GM23338 (cell line): ENCODE results near the gene CDHR4. TPM values are rescaled to one million over a fixed set of nuclear protein-coding genes. Genes with fewer than 3 reads are reported as not detected.

Experiments used
- ATAC-seq: fragments of 200-7000 bp; cut with Tn5 transposase; 3 replicates; pipeline ENCODE4 v1.9.1; 2020
- DNase-seq: peaks from one replicate; pipeline ENCODE4 v3.0.0-alpha.2; 2015; ENCODE audit warnings: low spot score
- H2AFZ ChIP-seq: fragments of 200-600 bp; sonication (generic); 2 replicates; pipeline ENCODE4 v1.8.0; 2016; ENCODE audit warnings: antibody characterized with exemption, mild to moderate bottlenecking, moderate library complexity
- H3F3A ChIP-seq: fragments of 200-600 bp; sonication (generic); replicated peaks from 2 replicates; pipeline ENCODE4 v1.8.0; 2017; ENCODE audit warnings: antibody characterized with exemption, mixed run types, low read depth
- H3K27ac ChIP-seq: fragments of 200-600 bp; sonication (generic); 2 replicates; pipeline ENCODE4 v1.6.1; 2016; ENCODE audit warnings: low read depth
- H3K27me3 ChIP-seq: fragments of 200-600 bp; sonication (generic); 2 replicates; pipeline ENCODE4 v1.8.0; 2016; ENCODE audit warnings: mild to moderate bottlenecking, mixed run types, moderate library complexity; ENCODE audit not compliant: insufficient read depth
- H3K36me3 ChIP-seq: fragments of 200-600 bp; sonication (generic); 2 replicates; pipeline ENCODE4 v1.8.0; 2016; ENCODE audit warnings: mild to moderate bottlenecking; ENCODE audit not compliant: insufficient read depth
- H3K4me1 ChIP-seq: fragments of 200-600 bp; sonication (generic); 2 replicates; pipeline ENCODE4 v1.8.0; 2016; ENCODE audit warnings: mild to moderate bottlenecking, moderate library complexity; ENCODE audit not compliant: insufficient read depth
- H3K4me2 ChIP-seq: fragments of 200-600 bp; sonication (generic); 2 replicates; pipeline ENCODE4 v1.7.1; 2017; ENCODE audit warnings: mixed run types
- H3K4me3 ChIP-seq: fragments of 200-600 bp; sonication (generic); 2 replicates; pipeline ENCODE4 v1.6.1; 2016; ENCODE audit warnings: mixed run types
- H3K79me2 ChIP-seq: fragments of 200-600 bp; sonication (generic); replicated peaks from 2 replicates; pipeline ENCODE4 v1.8.0; 2017; ENCODE audit warnings: mild to moderate bottlenecking; ENCODE audit not compliant: insufficient read depth
- H3K9me2 ChIP-seq: fragments of 200-600 bp; sonication (generic); 2 replicates; pipeline ENCODE4 v1.8.0; 2017; ENCODE audit not compliant: insufficient read depth
- H4K20me1 ChIP-seq: fragments of 200-600 bp; sonication (generic); replicated peaks from 2 replicates; pipeline ENCODE4 v1.8.0; 2017; ENCODE audit warnings: mild to moderate bottlenecking; ENCODE audit not compliant: insufficient read depth
- H3K27ac Mint-ChIP-seq: 2 replicates; pipeline ENCODE4 v1.8.0; 2020; ENCODE audit warnings: inconsistent platforms, mild to moderate bottlenecking, moderate library complexity, mixed read lengths
- H3K27me3 Mint-ChIP-seq: 3 replicates; pipeline ENCODE4 v1.8.0; 2022; ENCODE audit warnings: low read depth, mild to moderate bottlenecking, moderate library complexity, mixed read lengths, inconsistent platforms; ENCODE audit not compliant: insufficient read depth, poor library complexity
- H3K36me3 Mint-ChIP-seq: 3 replicates; pipeline ENCODE4 v1.8.0; 2021; ENCODE audit warnings: low read depth, mild to moderate bottlenecking, inconsistent platforms, moderate library complexity, mixed read lengths
- H3K4me1 Mint-ChIP-seq: 3 replicates; pipeline ENCODE4 v1.8.0; 2020; ENCODE audit warnings: mild to moderate bottlenecking, inconsistent platforms, mixed read lengths
- H3K4me3 Mint-ChIP-seq: 3 replicates; pipeline ENCODE4 v1.8.0; 2021; ENCODE audit warnings: moderate library complexity, mild to moderate bottlenecking, inconsistent platforms, mixed read lengths
- H3K9me3 Mint-ChIP-seq: 3 replicates; pipeline ENCODE4 v1.8.0; 2020; ENCODE audit warnings: moderate library complexity, mild to moderate bottlenecking, inconsistent platforms, mixed read lengths
- CREB1 ChIP-seq: fragments of 250-450 bp; sonication (Bioruptor Pico); IDR thresholded peaks from 2 replicates; pipeline ENCODE4 v1.5.0; 2020; ENCODE audit warnings: low read depth, mild to moderate bottlenecking, moderate library complexity
- EZH2 ChIP-seq: fragments of 200-600 bp; sonication (generic); IDR thresholded peaks from one replicate; pipeline ENCODE4 v1.8.0; 2017; ENCODE audit warnings: antibody characterized with exemption, mild to moderate bottlenecking, low read depth; ENCODE audit not compliant: unreplicated experiment
- EZH2phosphoT487 ChIP-seq: fragments of 200-600 bp; sonication (generic); IDR thresholded peaks from one replicate; pipeline ENCODE4 v1.8.1; 2018; ENCODE audit warnings: antibody characterized with exemption; ENCODE audit not compliant: unreplicated experiment
- JUNB ChIP-seq: IDR thresholded peaks from one replicate; pipeline ENCODE4 v1.6.1; 2016; ENCODE audit warnings: antibody characterized with exemption; ENCODE audit not compliant: unreplicated experiment
- POLR2AphosphoS5 ChIP-seq: IDR thresholded peaks from 2 replicates; pipeline ENCODE4 v1.6.1; 2016; ENCODE audit warnings: antibody characterized with exemption, low read depth
- STAT1 ChIP-seq: IDR thresholded peaks from one replicate; pipeline ENCODE4 v1.6.1; 2016; ENCODE audit warnings: antibody characterized with exemption; ENCODE audit not compliant: unreplicated experiment
- ZNF331 ChIP-seq: fragments of 250-450 bp; sonication (Bioruptor Pico); IDR thresholded peaks from 2 replicates; pipeline ENCODE4 v1.5.0; 2020; ENCODE audit warnings: low read depth, mild to moderate bottlenecking, moderate library complexity
- polyA plus RNA-seq: library from polyadenylated mRNA; unstranded; fragments of >200 nt; fragmentation: Nextera tagmentation; extraction: Ambion mirVana; gene quantifications from 2 replicates; pipeline ENCODE4 v1.2.1, GENCODE V29; 2016
- total RNA-seq: library from RNA; depleted of rRNA; stranded (reverse); fragments of >200 nt; shearing (Covaris generic); gene quantifications from 2 replicates; pipeline ENCODE4 v1.2.3, GENCODE V29; 2014
- TF ChIP-seq, protein P1 (sequence below), 2 experiments: fragments of 200-600 bp in 1 of 2; sonication (generic) in 1 of 2; conservative IDR thresholded peaks; 2 replicates each; pipeline versions ENCODE4 v1.5.1 to v1.6.1; 2016 to 2017; ENCODE audit warnings: antibody characterized with exemption in 2 of 2, low read depth in 2 of 2, mild to moderate bottlenecking in 2 of 2, moderate library complexity in 1 of 2
- TF ChIP-seq, protein P2 (sequence below): fragments of 250-450 bp; sonication (Bioruptor Pico); IDR thresholded peaks from 2 replicates; pipeline ENCODE4 v1.5.0; 2020; ENCODE audit warnings: mild to moderate bottlenecking, moderate library complexity
- TF ChIP-seq, protein P3 (sequence below): IDR thresholded peaks from one replicate; pipeline ENCODE4 v1.6.1; 2018; ENCODE audit warnings: antibody characterized with exemption; ENCODE audit not compliant: unreplicated experiment

The CDHR4 gene
- total and polyA plus RNA-seq, 2 experiments from 2014 or later = 0.24 to 0.26 TPM

DNA sequence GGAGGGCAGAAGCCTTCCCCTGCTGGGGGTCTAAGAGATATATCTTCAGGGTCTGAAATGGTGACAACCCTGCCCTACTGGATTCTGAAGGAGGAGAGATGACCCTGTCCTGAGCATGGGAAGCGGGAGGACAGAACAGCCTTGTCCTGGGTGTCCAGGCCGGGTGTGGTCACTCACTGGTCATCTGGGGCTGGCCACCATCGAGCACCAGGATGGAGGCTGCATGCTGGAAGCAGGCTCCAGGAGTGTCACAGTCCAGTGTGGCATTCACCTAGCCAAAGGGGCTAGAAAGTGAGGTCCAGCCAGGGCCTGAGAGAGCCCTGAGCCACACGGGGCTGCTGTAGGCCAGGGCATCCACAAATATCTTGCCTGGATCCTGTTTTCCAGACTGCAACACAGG, 5.2 kb downstream of the CDHR4 start (continued):
- TF ChIP-seq STAT1 = no peak
- TF ChIP-seq EZH2phosphoT487 = no peak
- TF ChIP-seq JUNB = no peak
- TF ChIP-seq CREB1 = no peak
- TF ChIP-seq, protein P1, sequence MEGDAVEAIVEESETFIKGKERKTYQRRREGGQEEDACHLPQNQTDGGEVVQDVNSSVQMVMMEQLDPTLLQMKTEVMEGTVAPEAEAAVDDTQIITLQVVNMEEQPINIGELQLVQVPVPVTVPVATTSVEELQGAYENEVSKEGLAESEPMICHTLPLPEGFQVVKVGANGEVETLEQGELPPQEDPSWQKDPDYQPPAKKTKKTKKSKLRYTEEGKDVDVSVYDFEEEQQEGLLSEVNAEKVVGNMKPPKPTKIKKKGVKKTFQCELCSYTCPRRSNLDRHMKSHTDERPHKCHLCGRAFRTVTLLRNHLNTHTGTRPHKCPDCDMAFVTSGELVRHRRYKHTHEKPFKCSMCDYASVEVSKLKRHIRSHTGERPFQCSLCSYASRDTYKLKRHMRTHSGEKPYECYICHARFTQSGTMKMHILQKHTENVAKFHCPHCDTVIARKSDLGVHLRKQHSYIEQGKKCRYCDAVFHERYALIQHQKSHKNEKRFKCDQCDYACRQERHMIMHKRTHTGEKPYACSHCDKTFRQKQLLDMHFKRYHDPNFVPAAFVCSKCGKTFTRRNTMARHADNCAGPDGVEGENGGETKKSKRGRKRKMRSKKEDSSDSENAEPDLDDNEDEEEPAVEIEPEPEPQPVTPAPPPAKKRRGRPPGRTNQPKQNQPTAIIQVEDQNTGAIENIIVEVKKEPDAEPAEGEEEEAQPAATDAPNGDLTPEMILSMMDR (conservative IDR thresholded peaks at IDR 0.05; ENCODE audit: low read depth in 2 of 2) = no peak

DNA sequence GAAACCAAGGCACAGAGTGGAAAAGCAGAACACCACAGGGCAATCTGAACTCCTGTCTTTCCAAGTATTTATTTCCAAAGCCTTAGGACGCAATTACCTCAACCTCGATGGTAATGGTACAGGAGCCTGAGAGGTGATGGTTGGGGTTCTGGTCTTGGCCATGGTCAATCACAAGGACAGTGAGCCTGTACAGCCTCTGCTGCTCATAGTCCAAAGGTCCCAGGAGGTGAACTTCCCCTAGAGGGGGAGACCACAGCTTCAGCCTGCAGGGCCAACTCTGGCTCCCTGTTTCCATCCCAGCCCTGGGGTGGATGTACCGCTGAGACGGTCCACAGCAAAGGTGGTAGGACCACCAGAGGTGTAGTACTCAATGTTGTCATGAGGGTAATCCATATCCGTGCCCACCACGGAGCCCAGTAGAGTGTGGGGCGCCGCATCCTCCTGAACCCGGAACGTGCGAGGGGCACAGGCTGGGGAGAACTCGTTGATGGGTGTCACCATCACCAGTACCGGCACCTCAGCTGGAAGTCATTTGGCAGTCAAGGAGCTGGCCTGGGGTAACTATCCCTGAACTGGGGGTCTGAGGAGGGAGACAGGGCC, 6.1 kb downstream of the CDHR4 start:
- Mint-ChIP-seq H3K27me3 (peaks cover 8% of the 10 kb centered on the region), H3K27ac (no peak overlapping the region), H3K4me3 (no peak overlapping the region), H3K9me3 (no peaks in the 10 kb centered on the region), H3K4me1 (no peaks in the 10 kb centered on the region; the same call in 1 of the 3 replicates), H3K36me3 (no peaks in the 10 kb centered on the region)
- no peak for ATAC-seq
- no peaks in the 10 kb centered on the region for H3F3A ChIP-seq
- no peak overlapping the region for H2AFZ ChIP-seq
- TF ChIP-seq JUNB = no peak
- TF ChIP-seq CREB1 = no peak
- TF ChIP-seq, protein P2, sequence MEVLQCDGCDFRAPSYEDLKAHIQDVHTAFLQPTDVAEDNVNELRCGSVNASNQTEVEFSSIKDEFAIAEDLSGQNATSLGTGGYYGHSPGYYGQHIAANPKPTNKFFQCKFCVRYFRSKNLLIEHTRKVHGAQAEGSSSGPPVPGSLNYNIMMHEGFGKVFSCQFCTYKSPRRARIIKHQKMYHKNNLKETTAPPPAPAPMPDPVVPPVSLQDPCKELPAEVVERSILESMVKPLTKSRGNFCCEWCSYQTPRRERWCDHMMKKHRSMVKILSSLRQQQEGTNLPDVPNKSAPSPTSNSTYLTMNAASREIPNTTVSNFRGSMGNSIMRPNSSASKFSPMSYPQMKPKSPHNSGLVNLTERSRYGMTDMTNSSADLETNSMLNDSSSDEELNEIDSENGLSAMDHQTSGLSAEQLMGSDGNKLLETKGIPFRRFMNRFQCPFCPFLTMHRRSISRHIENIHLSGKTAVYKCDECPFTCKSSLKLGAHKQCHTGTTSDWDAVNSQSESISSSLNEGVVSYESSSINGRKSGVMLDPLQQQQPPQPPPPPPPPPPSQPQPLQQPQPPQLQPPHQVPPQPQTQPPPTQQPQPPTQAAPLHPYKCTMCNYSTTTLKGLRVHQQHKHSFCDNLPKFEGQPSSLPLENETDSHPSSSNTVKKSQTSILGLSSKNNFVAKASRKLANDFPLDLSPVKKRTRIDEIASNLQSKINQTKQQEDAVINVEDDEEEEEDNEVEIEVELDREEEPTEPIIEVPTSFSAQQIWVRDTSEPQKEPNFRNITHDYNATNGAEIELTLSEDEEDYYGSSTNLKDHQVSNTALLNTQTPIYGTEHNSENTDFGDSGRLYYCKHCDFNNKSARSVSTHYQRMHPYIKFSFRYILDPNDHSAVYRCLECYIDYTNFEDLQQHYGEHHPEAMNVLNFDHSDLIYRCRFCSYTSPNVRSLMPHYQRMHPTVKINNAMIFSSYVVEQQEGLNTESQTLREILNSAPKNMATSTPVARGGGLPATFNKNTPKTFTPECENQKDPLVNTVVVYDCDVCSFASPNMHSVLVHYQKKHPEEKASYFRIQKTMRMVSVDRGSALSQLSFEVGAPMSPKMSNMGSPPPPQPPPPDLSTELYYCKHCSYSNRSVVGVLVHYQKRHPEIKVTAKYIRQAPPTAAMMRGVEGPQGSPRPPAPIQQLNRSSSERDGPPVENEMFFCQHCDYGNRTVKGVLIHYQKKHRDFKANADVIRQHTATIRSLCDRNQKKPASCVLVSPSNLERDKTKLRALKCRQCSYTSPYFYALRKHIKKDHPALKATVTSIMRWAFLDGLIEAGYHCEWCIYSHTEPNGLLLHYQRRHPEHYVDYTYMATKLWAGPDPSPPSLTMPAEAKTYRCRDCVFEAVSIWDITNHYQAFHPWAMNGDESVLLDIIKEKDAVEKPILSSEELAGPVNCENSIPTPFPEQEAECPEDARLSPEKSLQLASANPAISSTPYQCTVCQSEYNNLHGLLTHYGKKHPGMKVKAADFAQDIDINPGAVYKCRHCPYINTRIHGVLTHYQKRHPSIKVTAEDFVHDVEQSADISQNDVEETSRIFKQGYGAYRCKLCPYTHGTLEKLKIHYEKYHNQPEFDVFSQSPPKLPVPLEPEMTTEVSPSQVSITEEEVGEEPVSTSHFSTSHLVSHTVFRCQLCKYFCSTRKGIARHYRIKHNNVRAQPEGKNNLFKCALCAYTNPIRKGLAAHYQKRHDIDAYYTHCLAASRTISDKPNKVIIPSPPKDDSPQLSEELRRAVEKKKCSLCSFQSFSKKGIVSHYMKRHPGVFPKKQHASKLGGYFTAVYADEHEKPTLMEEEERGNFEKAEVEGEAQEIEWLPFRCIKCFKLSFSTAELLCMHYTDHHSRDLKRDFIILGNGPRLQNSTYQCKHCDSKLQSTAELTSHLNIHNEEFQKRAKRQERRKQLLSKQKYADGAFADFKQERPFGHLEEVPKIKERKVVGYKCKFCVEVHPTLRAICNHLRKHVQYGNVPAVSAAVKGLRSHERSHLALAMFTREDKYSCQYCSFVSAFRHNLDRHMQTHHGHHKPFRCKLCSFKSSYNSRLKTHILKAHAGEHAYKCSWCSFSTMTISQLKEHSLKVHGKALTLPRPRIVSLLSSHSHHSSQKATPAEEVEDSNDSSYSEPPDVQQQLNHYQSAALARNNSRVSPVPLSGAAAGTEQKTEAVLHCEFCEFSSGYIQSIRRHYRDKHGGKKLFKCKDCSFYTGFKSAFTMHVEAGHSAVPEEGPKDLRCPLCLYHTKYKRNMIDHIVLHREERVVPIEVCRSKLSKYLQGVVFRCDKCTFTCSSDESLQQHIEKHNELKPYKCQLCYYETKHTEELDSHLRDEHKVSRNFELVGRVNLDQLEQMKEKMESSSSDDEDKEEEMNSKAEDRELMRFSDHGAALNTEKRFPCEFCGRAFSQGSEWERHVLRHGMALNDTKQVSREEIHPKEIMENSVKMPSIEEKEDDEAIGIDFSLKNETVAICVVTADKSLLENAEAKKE (CRISPR knock-in tag) = no peak
- no peak for TF ChIP-seq STAT1
- TF ChIP-seq, protein P3, sequence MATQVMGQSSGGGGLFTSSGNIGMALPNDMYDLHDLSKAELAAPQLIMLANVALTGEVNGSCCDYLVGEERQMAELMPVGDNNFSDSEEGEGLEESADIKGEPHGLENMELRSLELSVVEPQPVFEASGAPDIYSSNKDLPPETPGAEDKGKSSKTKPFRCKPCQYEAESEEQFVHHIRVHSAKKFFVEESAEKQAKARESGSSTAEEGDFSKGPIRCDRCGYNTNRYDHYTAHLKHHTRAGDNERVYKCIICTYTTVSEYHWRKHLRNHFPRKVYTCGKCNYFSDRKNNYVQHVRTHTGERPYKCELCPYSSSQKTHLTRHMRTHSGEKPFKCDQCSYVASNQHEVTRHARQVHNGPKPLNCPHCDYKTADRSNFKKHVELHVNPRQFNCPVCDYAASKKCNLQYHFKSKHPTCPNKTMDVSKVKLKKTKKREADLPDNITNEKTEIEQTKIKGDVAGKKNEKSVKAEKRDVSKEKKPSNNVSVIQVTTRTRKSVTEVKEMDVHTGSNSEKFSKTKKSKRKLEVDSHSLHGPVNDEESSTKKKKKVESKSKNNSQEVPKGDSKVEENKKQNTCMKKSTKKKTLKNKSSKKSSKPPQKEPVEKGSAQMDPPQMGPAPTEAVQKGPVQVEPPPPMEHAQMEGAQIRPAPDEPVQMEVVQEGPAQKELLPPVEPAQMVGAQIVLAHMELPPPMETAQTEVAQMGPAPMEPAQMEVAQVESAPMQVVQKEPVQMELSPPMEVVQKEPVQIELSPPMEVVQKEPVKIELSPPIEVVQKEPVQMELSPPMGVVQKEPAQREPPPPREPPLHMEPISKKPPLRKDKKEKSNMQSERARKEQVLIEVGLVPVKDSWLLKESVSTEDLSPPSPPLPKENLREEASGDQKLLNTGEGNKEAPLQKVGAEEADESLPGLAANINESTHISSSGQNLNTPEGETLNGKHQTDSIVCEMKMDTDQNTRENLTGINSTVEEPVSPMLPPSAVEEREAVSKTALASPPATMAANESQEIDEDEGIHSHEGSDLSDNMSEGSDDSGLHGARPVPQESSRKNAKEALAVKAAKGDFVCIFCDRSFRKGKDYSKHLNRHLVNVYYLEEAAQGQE = no peak
- no peak for TF ChIP-seq ZNF331 (CRISPR knock-in tag)
- no peak for TF ChIP-seq EZH2phosphoT487
- no peak for TF ChIP-seq EZH2
- no peak for TF ChIP-seq POLR2AphosphoS5
- no peaks in the 10 kb centered on the region for H3K9me2 ChIP-seq
- DNase-seq = no peak
- no peak overlapping the region for H3K4me3 ChIP-seq
- H3K27me3 ChIP-seq = no peaks in the 10 kb centered on the region
- H3K4me2 ChIP-seq = no peak overlapping the region
- no peaks in the 10 kb centered on the region for H3K4me1 ChIP-seq
- H3K27ac ChIP-seq = no peak overlapping the region
- no peaks in the 10 kb centered on the region for H3K36me3 ChIP-seq
- H4K20me1 ChIP-seq = no peaks in the 10 kb centered on the region
- H3K79me2 ChIP-seq = no peaks in the 10 kb centered on the region
